Stimulated activated CD8-positive, alpha-beta memory T cell treated with anti-CD3 and anti-CD28 coated beads, Interleukin-4, amount 100 ng/mL, for 1 hour (primary cell): Measurements from ENCODE around the gene CGB3.

Source experiments
- DNase-seq, 2 donors: peaks; one replicate each; pipeline ENCODE4 v3.0.0-alpha.2; 2020; ENCODE audit warnings: low read depth in 2 of 2, low spot score in 1 of 2

The CGB3 gene

GRCh38 chr19:48988860-48989259 lies 35.3 kb downstream of the CGB3 start:
- DNase-seq = no peak

GRCh38 chr19:48988286-48988685 lies 35.8 kb downstream of the CGB3 start:
- no peak for DNase-seq

- no peak for DNase-seq
Observed at GRCh38 chr19:48987323-48987722, 36.8 kb downstream of the CGB3 start.

DNA sequence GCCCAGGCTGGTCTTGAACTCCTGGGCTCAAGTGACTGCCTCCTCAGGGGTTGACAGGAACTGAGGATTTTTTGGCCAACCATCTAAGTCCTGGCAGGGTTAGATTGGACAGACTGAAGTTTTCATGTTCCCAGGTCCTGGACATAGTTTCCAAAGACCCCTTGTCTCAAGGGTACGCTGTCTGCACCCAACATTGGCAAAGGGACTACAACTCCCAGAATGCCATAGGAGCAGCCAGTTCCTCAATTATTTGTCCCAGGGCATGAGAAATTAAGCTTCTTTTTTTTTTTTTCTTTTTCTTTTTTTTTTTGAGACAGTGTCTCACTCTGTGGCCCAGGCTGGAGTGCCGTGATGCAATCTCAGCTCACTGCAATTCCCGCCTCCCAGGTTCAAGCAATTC lies 37.9 kb downstream of the CGB3 start:
- DNase-seq = no peak

GRCh38 chr19:48985711-48986110 lies 38.4 kb downstream of the CGB3 start:
- no peak for DNase-seq

- no peak for DNase-seq
Observed at GRCh38 chr19:48982280-48982679, 41.9 kb downstream of the CGB3 start.

GRCh38 chr19:48977061-48977460 lies 47.1 kb downstream of the CGB3 start:
- DNase-seq = no peak

- DNase-seq = no peak
Observed at GRCh38 chr19:48975947-48976847, 47.9 kb downstream of the CGB3 start.
